Stimulated activated CD8-positive, alpha-beta memory T cell treated with anti-CD3 and anti-CD28 coated beads, Interleukin-15, amount 100 ng/mL, for 24 hours (primary cell): ENCODE measurements around the gene OBSL1.

Experiments
- DNase-seq: peaks from one replicate; pipeline ENCODE4 v3.0.0-alpha.2; 2020; ENCODE audit warnings: low read depth

OBSL1 gene

DNA sequence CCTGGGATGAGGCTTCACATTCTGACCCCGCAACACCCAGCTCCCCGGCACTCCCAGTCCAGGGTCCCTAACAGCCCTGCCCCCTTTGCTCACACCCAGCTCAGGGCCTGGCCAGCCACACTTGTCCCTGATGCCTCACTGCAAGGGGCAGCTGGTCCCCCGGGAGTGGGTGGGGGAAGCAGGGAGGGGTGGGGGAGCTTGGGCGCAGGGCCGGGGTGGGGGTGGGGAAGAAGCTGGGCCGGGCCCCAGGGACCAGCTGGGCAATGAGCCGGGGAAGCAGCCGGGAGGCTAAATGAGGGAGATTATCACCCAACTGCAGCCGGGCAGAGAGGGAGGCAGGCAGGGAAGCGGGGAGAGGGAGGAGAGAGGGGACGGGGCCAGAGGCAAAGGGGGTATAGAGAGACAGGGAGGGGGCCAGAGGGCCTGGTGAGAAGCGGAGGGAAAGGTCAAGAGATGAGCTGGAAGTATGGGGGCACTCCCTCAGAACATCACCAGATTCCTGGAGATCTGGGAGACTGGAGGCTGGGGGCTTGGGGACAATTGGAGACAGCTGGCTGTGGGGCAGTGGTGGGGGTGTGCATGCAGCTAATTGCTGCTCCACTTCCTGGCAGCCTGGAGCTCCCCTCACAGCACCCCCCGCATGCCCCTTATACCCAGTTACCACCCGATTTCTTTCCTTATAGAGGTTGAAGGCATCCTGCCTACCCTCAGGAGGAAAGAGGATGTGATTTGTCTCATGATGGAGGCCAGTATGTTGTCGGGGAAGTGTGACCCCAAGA lies 59.6 kb downstream of the OBSL1 start:
- no peak for DNase-seq

DNA sequence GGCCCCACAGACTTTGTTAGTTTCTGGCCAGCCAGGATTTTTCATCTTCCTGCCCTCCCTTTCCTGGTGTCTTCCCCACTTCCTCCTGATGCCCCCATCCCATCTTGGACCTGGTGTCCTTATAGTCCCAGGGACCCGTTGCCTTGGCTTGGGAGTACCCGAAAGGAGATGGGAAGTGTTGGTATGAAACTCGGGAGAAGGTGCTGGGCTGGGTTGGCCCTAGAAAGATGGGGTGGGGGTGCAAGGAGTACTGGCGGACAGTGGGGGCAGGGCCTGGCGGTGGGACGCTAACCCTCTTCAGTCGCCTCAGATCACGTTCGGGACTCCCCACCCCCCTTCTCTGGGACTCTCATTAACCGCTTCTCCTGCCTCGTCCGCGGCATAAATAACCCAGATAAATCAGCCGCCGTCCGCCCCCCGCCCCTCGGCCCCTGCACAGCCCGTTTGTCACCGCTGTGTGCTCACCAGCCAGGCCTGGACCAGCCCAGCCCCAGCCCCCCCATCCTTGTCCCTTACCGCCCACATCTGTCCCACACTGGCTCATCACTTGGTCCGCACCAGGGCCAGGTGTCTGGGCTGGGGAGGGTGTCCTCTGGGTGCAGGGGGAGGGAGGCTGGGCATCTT lies 60.7 kb downstream of the OBSL1 start:
- no peak for DNase-seq

DNA sequence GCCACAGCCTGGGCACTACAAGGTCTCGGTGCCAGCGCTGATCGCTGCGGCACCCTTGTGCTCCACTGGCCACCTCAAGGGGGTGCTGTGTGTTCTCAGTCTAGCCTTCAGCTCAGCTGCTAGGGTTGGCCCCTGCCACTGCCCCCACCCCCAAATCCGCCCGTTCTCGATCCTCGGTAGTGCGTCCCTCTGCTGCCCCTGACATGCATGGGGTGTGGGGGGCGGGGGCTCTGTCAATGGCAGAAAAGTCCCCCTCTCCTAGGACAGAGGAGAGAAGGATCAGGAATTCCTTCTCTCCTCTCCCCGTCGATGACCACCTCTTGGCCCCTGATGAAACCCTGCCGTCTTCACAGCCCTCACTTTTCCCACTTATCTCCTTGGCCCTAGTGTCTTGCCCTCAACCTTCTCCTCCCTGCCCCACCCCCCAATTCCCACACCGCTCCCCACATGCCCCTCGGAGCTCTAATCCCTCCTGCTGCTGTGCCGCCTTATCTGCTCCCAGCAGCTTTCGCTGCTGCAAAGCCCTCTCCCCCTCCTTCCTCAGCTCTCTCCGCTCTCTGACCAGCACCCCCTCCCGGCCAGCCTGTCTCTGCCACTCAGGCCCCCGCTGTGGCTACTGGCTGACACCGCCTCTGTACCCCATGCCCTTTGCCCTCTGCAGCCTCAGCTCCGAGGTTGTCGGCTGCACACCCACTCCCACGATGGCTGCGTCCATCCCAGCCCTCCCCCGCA lies 61.4 kb downstream of the OBSL1 start:
- no peak for DNase-seq

DNA sequence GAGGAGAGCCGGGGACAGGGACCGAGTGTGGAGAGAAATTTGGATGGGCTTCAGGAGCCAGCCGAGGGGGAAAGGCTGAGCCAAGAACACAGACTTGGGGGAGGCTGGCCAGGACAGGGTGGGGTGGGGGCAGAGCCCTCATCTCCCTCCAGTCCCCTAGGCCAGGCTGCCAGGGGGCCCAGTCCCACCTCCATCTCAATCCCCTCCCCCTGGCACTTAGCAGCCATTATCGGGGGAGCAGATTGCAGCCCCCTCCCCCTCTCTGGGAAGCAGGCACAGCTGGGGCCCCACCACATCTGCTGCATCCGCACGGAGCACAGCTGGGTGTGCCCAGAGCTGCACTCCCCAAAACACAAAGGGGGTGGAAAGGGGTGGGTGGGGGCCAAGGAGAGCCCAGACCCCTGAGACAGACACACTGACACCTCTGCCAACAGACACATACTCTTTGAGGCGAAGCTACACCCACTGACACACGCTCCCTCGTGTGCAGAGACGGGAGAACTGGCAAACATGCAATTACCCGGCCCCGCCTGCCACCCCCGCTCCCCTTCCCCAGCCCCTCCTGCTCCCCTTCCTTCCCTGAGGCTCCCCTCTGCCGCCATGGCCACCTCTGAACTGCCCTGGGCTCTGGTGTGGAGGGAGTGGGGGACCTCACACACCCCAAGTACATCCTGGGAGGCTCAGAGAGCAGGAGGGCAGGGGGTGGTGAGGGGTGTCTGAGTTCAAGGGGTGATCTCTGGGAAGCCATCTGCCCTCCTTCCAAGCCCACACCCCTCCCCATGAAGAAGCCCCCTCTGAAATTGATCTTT lies 62.2 kb downstream of the OBSL1 start:
- no peak for DNase-seq

DNA sequence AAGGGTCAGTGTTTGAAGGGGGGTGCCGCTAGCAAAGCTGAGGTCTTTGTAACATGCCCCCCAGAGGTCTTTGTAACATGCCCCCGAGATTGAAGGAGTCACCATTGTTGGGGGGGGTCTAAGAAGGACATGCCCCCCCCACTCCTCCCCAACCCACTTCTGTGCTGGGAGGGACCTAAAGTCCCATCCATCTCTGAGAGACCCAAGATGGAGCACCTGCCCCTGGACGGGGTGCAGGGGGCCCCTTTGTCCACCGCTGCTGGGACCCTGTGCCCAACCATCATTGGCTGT lies 63.0 kb downstream of the OBSL1 start:
- DNase-seq: no peak

DNA sequence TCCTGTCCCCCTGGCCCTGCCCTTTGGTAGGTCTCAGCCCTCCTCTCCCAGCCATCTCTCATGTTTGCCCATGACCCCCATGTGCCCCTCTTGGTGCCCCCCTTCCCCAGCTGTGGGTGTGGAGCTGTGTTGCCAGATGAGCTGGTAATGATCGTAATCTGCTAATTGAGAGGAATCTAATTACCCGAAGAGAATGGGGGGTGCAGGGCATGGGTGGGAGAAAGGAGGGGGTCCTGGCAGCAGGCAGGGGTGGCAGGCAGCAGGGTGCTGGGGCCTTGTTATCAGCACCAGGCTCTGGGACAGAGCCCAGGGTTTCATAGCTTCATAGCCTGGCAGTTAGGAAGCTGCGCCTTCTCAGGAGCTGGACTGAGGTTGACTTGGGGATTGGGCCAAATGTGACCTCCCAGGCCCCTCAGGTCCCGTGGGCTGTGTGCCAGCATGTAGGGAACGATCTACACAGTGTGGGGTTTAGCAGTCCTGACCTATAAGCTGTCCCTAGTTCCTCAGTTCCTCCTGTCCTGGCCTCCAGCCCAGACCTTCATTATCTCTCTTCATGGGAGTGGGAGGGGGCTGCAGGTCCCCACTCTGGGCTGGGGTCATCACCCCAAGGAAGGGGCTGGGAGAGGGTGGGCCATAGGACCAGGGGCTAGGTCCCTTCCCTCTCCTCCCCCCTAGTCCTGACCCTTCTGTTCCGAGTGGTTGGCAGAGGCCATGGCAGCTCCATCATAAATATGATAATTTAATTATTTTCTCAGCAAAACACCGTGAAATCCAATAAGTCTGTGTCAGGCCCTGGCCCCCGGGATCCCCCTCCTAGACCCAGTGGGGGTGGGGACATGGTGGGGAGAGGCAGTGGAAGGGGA lies 63.5 kb downstream of the OBSL1 start:
- no peak for DNase-seq

DNA sequence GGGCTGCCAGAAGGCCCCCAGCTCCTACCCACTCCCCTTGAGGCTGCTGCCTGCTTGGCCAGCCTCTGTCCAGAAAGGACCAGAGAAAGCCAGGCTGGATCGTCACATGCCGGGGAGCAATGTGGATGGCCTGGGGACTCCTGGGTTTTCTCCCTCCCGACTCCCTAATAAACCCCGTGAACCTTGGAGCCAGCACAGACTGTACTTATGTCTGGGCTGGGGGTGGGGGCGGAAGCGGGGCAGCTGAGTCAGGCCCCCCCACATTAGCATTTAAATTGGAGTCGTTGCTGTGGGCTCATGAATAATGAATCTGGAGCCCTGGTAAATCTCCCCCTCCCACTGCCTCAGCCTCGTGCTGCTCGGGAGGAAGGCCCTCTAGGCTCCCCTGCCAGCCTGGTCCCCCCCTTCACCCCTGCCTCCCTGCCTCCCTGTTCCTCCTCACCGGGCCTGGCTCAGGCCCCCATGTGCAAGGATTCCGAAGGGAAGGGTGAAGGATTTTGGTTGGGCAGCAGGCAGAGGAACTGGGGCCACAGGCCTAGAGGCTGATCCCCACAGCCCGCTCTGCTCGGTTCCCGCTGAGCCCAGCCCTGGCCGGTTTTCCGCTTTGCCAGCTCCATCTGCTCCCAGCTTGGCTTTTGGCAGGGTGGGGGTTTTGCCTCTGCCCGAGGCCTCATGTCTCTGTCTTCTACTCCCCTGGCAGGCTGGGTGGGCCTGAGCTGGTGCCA lies 64.4 kb downstream of the OBSL1 start:
- DNase-seq: no peak

DNA sequence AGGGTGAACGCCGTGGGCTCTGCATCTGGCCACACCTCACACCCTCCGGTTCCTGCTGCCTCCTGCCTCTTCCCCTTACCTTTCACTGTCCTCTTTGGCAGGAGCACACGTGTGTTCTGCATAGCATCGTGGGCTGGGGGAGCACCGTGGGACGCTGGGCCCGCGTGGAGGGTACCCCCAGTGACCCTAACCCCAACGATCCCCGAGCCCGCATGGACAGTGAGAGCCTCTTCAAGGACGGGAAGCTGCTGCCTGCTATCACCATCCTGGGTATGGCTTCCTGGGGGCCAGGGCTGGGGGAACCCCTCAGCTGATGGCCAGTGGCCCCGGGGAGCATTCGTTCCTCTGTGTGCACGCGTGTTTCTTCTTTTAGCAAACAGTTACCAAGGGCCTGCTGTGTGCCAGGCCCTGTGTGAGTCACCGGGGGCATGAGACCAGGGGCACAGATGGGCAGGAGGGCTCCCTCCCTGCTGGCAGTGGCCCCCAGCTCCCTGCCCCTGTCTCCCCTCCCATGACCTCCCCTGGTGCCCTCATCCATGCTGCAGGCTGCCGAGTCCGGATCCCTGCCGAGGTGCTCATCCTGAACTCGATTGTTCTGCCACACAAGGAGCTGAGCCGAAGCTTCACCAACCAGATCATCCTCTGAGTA lies 65.1 kb downstream of the OBSL1 start:
- no peak for DNase-seq

DNA sequence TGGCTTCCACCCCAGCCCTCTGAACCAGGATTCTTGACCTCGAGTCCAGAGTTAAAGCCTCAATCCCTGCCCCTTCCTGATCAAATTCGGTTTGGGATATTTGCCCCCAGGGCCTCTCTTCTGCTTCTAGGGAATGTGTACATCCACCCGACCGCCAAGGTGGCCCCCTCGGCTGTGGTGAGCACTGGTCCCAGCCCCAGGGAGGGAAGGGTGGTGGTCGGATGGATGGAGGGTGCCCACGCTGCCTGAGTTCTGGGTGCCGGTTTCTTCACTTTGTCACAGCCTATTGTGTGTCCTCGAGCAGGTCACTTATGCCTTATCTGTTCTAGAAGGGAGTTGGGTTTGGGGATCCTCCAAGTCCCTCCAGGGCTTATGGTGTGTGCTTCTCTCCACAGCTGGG lies 65.8 kb downstream of the OBSL1 start:
- no peak for DNase-seq

DNA sequence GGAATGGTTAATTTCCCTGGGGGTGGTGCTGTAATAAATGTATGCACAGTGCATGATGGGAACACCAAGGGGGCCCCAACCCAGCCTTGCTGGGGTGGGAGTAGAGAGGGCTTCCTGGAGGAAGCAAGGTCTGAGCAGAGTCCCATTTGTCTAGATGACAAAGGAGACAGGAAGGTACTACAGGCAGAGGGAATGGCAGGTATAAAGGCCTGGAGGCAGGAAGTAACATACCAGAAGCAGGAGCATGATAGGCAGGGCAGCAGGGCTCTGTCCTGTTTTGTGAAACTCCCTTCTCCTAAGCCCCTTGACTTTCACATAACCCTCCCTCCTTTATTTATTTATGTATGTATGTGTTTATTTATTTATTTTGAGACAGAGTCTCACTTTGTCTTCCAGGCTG lies 68.7 kb downstream of the OBSL1 start:
- no peak for DNase-seq

DNA sequence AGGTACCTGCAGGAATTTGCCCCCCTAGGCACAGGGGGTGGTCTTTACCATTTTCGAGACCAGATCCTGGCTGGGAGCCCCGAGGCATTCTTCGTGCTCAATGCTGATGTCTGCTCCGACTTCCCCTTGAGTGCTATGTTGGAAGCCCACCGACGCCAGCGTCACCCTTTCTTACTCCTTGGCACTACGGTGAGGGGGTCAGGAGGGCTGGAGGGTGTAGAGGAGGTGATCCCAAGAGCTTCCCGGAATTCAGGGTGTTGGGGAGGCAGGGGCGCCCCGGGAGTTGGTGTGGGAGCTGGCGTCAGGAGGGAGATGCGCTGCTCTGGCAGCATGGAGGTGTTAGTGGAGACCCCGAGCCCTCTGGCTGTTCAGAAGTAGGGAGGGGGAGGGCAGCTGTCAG lies 69.5 kb downstream of the OBSL1 start:
- DNase-seq: no peak
